Effector memory CD4-positive, alpha-beta T cell (primary cell): ENCODE measurements around the gene OR2AG1.

Experiments used
- DNase-seq, 3 donors: peaks; one replicate each; pipeline ENCODE4 v3.0.0-alpha.2; 2020
- H3K27ac ChIP-seq: 2 replicates; pipeline ENCODE4 v1.7.0; 2013; ENCODE audit warnings: mild to moderate bottlenecking, low read length, moderate library complexity; ENCODE audit not compliant: insufficient read depth, poor library complexity, severe bottlenecking
- H3K27me3 ChIP-seq: replicated peaks from 2 replicates; pipeline ENCODE4 v1.7.0; 2013; ENCODE audit warnings: mild to moderate bottlenecking, low read length; ENCODE audit not compliant: insufficient read depth, control insufficient read depth, poor library complexity, severe bottlenecking
- H3K36me3 ChIP-seq: 2 replicates; pipeline ENCODE4 v1.7.0; 2013; ENCODE audit warnings: mild to moderate bottlenecking, low read length, moderate library complexity; ENCODE audit not compliant: control insufficient read depth, insufficient read depth
- H3K4me1 ChIP-seq: 2 replicates; pipeline ENCODE4 v1.7.0; 2013; ENCODE audit warnings: low read length, mild to moderate bottlenecking; ENCODE audit not compliant: control insufficient read depth, insufficient read depth, poor library complexity, severe bottlenecking
- H3K4me3 ChIP-seq: 2 replicates; pipeline ENCODE4 v1.7.0; 2013; ENCODE audit warnings: low read length, low read depth, mild to moderate bottlenecking; ENCODE audit not compliant: insufficient read depth, poor library complexity, severe bottlenecking
- H3K9me3 ChIP-seq: 2 replicates; pipeline ENCODE4 v1.7.0; 2013; ENCODE audit warnings: mild to moderate bottlenecking, low read length, moderate library complexity; ENCODE audit not compliant: control insufficient read depth

Gene OR2AG1

GRCh38 chr11:6825231-6825744, 42.5 kb downstream of the OR2AG1 start:
- Histone ChIP-seq H3K9me3 (no peaks in the 10 kb centered on the region), H3K27ac (no peak overlapping the region), H3K4me1 (no peaks in the 10 kb centered on the region), H3K36me3 (no peaks in the 10 kb centered on the region), H3K27me3 (no peaks in the 10 kb centered on the region), H3K4me3 (no peak overlapping the region)
- no peak for DNase-seq

DNA sequence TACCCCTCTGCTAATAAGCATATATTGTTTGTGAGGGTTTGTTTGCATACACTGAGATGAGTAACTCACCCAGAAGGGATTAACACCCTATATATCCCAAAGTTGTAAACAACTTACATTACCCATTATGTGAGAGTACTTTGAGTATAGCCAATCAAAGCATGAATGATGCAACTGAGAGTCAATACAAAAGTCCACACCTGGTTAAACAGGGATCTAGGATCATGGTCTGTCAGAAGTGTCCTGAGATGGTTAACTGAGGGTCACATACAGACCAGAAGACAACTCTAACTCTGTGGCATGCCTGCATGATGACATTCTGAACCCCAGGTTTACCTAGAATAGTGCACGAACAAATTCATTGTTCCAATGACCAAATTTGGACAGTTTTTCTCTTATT, 45.3 kb downstream of the OR2AG1 start:
- DNase-seq = no peak
- Histone ChIP-seq H3K9me3 (no peaks in the 10 kb centered on the region), H3K27me3 (peaks cover 5% of the 10 kb centered on the region), H3K4me3 (no peak overlapping the region), H3K27ac (no peak overlapping the region), H3K36me3 (no peaks in the 10 kb centered on the region), H3K4me1 (no peaks in the 10 kb centered on the region)

DNA sequence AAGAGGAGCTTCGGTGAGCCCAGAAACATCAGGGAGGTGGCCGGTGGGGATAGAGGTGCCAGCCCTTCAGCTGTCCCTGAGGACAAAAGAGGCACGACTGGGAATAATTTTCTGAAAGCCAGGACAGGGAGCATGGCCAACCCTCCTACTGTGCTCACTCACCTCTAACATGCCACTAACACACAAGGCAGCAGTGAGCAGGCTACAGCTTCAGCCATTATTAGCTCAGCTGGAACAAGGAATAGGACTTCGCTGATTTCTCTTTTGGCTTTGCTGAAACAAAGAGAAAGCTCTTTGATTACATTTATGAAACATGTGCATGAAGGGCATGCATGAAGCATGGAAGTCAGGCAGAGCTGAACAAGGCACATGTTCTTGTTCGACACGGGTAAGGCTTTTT, 50.5 kb downstream of the OR2AG1 start:
- no peak for DNase-seq
- Histone ChIP-seq H3K9me3 (no peaks in the 10 kb centered on the region), H3K4me1 (no peaks in the 10 kb centered on the region), H3K36me3 (no peaks in the 10 kb centered on the region), H3K27me3 (peaks cover 5% of the 10 kb centered on the region), H3K4me3 (no peak overlapping the region), H3K27ac (no peak overlapping the region)

GRCh38 chr11:6834021-6834420, 51.2 kb downstream of the OR2AG1 start:
- H3K4me1 ChIP-seq = no peaks in the 10 kb centered on the region
- no peaks in the 10 kb centered on the region for H3K9me3 ChIP-seq
- H3K27ac ChIP-seq = no peak overlapping the region
- no peak for DNase-seq
- peaks cover 5% of the 10 kb centered on the region for H3K27me3 ChIP-seq
- no peaks in the 10 kb centered on the region for H3K36me3 ChIP-seq
- H3K4me3 ChIP-seq = no peak overlapping the region
